Measurements from ENCODE around the gene FOXL1. TPM values are rescaled to one million over a fixed set of nuclear protein-coding genes. Genes with fewer than 3 reads are reported as not detected.

The FOXL1 gene
- total RNA-seq, 1 donor from 2014 or later, result 6.4 TPM

- no peak for DNase-seq (ENCODE audit: extremely low spot score, unreplicated experiment)
- no peak overlapping the region for H3K27ac Mint-ChIP-seq (ENCODE audit: unreplicated experiment)
- H3K9me3 Mint-ChIP-seq (ENCODE audit: unreplicated experiment), result no peaks in the 10 kb centered on the region
Measured at GRCh38 chr16:86622700-86623615, 44.6 kb downstream of the FOXL1 start.

GRCh38 chr16:86625029-86625428 lies 46.7 kb downstream of the FOXL1 start:
- H3K27me3 Mint-ChIP-seq (ENCODE audit: unreplicated experiment), result no peaks in the 10 kb centered on the region

More at GRCh38 chr16:86622700-86623615, 44.6 kb downstream of the FOXL1 start:
- TF ChIP-seq CTCF (IDR thresholded peaks at IDR 0.05), result no peak
- Mint-ChIP-seq H3K27me3 (ENCODE audit: unreplicated experiment) (no peaks in the 10 kb centered on the region), H3K4me3 (ENCODE audit: unreplicated experiment) (no peak overlapping the region), H3K36me3 (ENCODE audit: unreplicated experiment) (peaks cover 9% of the 10 kb centered on the region), H3K4me1 (ENCODE audit: unreplicated experiment) (peaks cover 24% of the 10 kb centered on the region)

GRCh38 chr16:86625821-86626220 lies 47.5 kb downstream of the FOXL1 start:
- Mint-ChIP-seq H3K9me3 (ENCODE audit: unreplicated experiment) (no peaks in the 10 kb centered on the region), H3K27ac (ENCODE audit: unreplicated experiment) (peak overlapping the region; percentile 91)

More at GRCh38 chr16:86625029-86625428, 46.7 kb downstream of the FOXL1 start:
- no peak for DNase-seq (ENCODE audit: extremely low spot score, unreplicated experiment)
- Mint-ChIP-seq H3K36me3 (ENCODE audit: unreplicated experiment) (peaks cover 9% of the 10 kb centered on the region), H3K4me3 (ENCODE audit: unreplicated experiment) (no peak overlapping the region), H3K27ac (ENCODE audit: unreplicated experiment) (no peak overlapping the region), H3K9me3 (ENCODE audit: unreplicated experiment) (no peaks in the 10 kb centered on the region), H3K4me1 (ENCODE audit: unreplicated experiment) (peaks cover 26% of the 10 kb centered on the region)
- no peak for TF ChIP-seq CTCF (IDR thresholded peaks at IDR 0.05)

GRCh38 chr16:86626284-86626683 lies 47.9 kb downstream of the FOXL1 start:
- H3K27me3 Mint-ChIP-seq (ENCODE audit: unreplicated experiment), result no peaks in the 10 kb centered on the region
- H3K27ac Mint-ChIP-seq (ENCODE audit: unreplicated experiment), result peak overlapping the region; percentile 91
- peaks cover 9% of the 10 kb centered on the region for H3K36me3 Mint-ChIP-seq (ENCODE audit: unreplicated experiment)
- H3K9me3 Mint-ChIP-seq (ENCODE audit: unreplicated experiment), result no peaks in the 10 kb centered on the region
- no peak overlapping the region for H3K4me3 Mint-ChIP-seq (ENCODE audit: unreplicated experiment)
- no peak for TF ChIP-seq CTCF (IDR thresholded peaks at IDR 0.05)
- peaks cover 32% of the 10 kb centered on the region for H3K4me1 Mint-ChIP-seq (ENCODE audit: unreplicated experiment)
- no peak for DNase-seq (ENCODE audit: extremely low spot score, unreplicated experiment)

More at GRCh38 chr16:86625821-86626220, 47.5 kb downstream of the FOXL1 start:
- TF ChIP-seq CTCF (IDR thresholded peaks at IDR 0.05), result no peak
- peaks cover 27% of the 10 kb centered on the region for H3K4me1 Mint-ChIP-seq (ENCODE audit: unreplicated experiment)
- no peak overlapping the region for H3K4me3 Mint-ChIP-seq (ENCODE audit: unreplicated experiment)
- H3K27me3 Mint-ChIP-seq (ENCODE audit: unreplicated experiment), result no peaks in the 10 kb centered on the region
- DNase-seq (ENCODE audit: extremely low spot score, unreplicated experiment), result no peak
- peaks cover 9% of the 10 kb centered on the region for H3K36me3 Mint-ChIP-seq (ENCODE audit: unreplicated experiment)

GRCh38 chr16:86626966-86627365 lies 48.6 kb downstream of the FOXL1 start:
- TF ChIP-seq CTCF (IDR thresholded peaks at IDR 0.05), result no peak
- peaks cover 38% of the 10 kb centered on the region for H3K4me1 Mint-ChIP-seq (ENCODE audit: unreplicated experiment)
- peak overlapping the region; percentile 91 for H3K27ac Mint-ChIP-seq (ENCODE audit: unreplicated experiment)
- H3K27me3 Mint-ChIP-seq (ENCODE audit: unreplicated experiment), result no peaks in the 10 kb centered on the region
- no peak for DNase-seq (ENCODE audit: extremely low spot score, unreplicated experiment)
- H3K4me3 Mint-ChIP-seq (ENCODE audit: unreplicated experiment), result no peak overlapping the region
- no peaks in the 10 kb centered on the region for H3K9me3 Mint-ChIP-seq (ENCODE audit: unreplicated experiment)
- peaks cover 9% of the 10 kb centered on the region for H3K36me3 Mint-ChIP-seq (ENCODE audit: unreplicated experiment)

Data from osteocyte (in vitro differentiated cells).